PC-9 (cell line): Measurements from ENCODE around the gene CHEK1. TPM values are rescaled to one million over a fixed set of nuclear protein-coding genes. Genes with fewer than 3 reads are reported as not detected.
A peak's percentile ranks its signal among the peaks of the same experiment; 100 is the strongest.

ENCODE experiments used
- BruUV-seq: library from RNA; stranded (reverse); fragments of 400-500 nt; replicated peaks from 2 replicates; lab custom pipeline; 2021; lab: Mats Ljungman, UMichigan
- CTCF ChIA-PET: fragments of 300-600 bp; sonication (Branson Sonifier 250); formaldehyde crosslinking; loops from one replicate; lab custom pipeline; 2022; ENCODE audit warnings: antibody characterized with exemption; lab: Charles Lee
- POLR2A ChIA-PET: fragments of 300-600 bp; sonication (Branson Sonifier 250); formaldehyde crosslinking; loops from one replicate; lab custom pipeline; 2022; ENCODE audit warnings: antibody characterized with exemption; ENCODE audit not compliant: unreplicated experiment; lab: Charles Lee
- DNase-seq, 2 experiments: peaks; one replicate each; pipeline versions ENCODE4 v3.0.0 to v3.0.0-alpha.2; 2015 to 2022; ENCODE audit warnings: mixed read lengths in 1 of 2
- H2AFZ ChIP-seq: fragments of 200-600 bp; sonication (generic); 2 replicates; pipeline ENCODE4 v1.8.1; 2017; ENCODE audit warnings: antibody characterized with exemption
- H3F3A ChIP-seq: fragments of 200-600 bp; sonication (generic); 2 replicates; pipeline ENCODE4 v1.8.1; 2017; ENCODE audit warnings: antibody characterized with exemption, mild to moderate bottlenecking, low read depth; ENCODE audit not compliant: insufficient read depth
- H3K27ac ChIP-seq: fragments of 200-600 bp; sonication (generic); 2 replicates; pipeline ENCODE4 v1.6.1; 2016; ENCODE audit warnings: mixed run types
- H3K27me3 ChIP-seq: fragments of 200-600 bp; sonication (generic); 2 replicates; pipeline ENCODE4 v1.6.1; 2016; ENCODE audit warnings: low read depth, mixed run types; ENCODE audit not compliant: insufficient read depth
- H3K36me3 ChIP-seq: fragments of 200-600 bp; sonication (generic); 2 replicates; pipeline ENCODE4 v1.6.1; 2016; ENCODE audit warnings: low read depth, mixed run types
- H3K4me1 ChIP-seq: fragments of 200-600 bp; sonication (generic); replicated peaks from 2 replicates; pipeline ENCODE4 v1.6.1; 2016; ENCODE audit warnings: mixed run types; ENCODE audit not compliant: insufficient read depth
- H3K4me2 ChIP-seq: fragments of 200-600 bp; sonication (generic); 2 replicates; pipeline ENCODE4 v1.6.1; 2017; ENCODE audit warnings: mixed run types
- H3K4me3 ChIP-seq: fragments of 200-600 bp; sonication (generic); 2 replicates; pipeline ENCODE4 v1.6.1; 2016; ENCODE audit warnings: mixed run types
- H3K79me2 ChIP-seq: fragments of 200-600 bp; sonication (generic); 2 replicates; pipeline ENCODE4 v1.6.1; 2017; ENCODE audit warnings: low read depth, mixed run types
- H3K9me2 ChIP-seq: fragments of 200-600 bp; sonication (generic); 2 replicates; pipeline ENCODE4 v1.8.1; 2017; ENCODE audit warnings: mild to moderate bottlenecking; ENCODE audit not compliant: insufficient read depth
- H3K9me3 ChIP-seq: fragments of 200-600 bp; sonication (generic); 2 replicates; pipeline ENCODE4 v1.8.1; 2016; ENCODE audit warnings: low read depth; ENCODE audit not compliant: insufficient read depth
- H4K20me1 ChIP-seq: fragments of 200-600 bp; sonication (generic); 2 replicates; pipeline ENCODE4 v1.8.1; 2017; ENCODE audit not compliant: insufficient read depth
- CTCF ChIP-seq: fragments of 200-600 bp; sonication (generic); conservative IDR thresholded peaks from 2 replicates; pipeline ENCODE4 v1.6.1; 2017; ENCODE audit warnings: mixed run types, antibody characterized with exemption, mild to moderate bottlenecking, moderate library complexity
- EZH2 ChIP-seq: fragments of 200-600 bp; sonication (generic); IDR thresholded peaks from 2 replicates; pipeline ENCODE4 v1.8.0; 2017; ENCODE audit warnings: antibody characterized with exemption, low read depth
- intact Hi-C: fragments of 100-400 bp; cut with micrococcal nuclease; formaldehyde crosslinking; loops from one replicate; pipeline ENCODE4 v1.10.0; 2022; ENCODE audit not compliant: unreplicated experiment
- total RNA-seq: library from RNA; stranded (reverse); gene quantifications from 2 replicates; pipeline ENCODE4 v1.2.3, GENCODE V29; 2021

CHEK1 gene
- total RNA-seq, 1 experiment from 2014 or later, result 36.5 TPM

- H3K9me3 ChIP-seq, result no peaks in the 10 kb centered on the region
- H3K4me2 ChIP-seq, result peak overlapping the region; percentile 88
- peaks cover 15% of the 10 kb centered on the region for H3K4me1 ChIP-seq
- POLR2A ChIA-PET, result interaction anchor here (0.6 kb wide), 2 partner anchors 27 to 261 kb away, joined by 3 to 7 read pairs; no protein-coding TSS in a partner anchor
- peaks cover 15% of the 10 kb centered on the region for H3F3A ChIP-seq
- CTCF ChIA-PET, result no interaction called here
- no peak for DNase-seq
- peak overlapping the region; percentile 90; the same call in 1 of the 2 replicates for H2AFZ ChIP-seq
- no peaks in the 10 kb centered on the region for H3K9me2 ChIP-seq
- H3K27me3 ChIP-seq, result no peaks in the 10 kb centered on the region
- no TSS peak for BruUV-seq
- no peak for TF ChIP-seq CTCF
- no peak for TF ChIP-seq EZH2
- H4K20me1 ChIP-seq, result no peaks in the 10 kb centered on the region
- intact Hi-C loops, result loop anchor here (5.0 kb wide), 1 partner anchor 260 kb away; the partner anchor contains the start of gene HYLS1
- H3K4me3 ChIP-seq, result peak overlapping the region; percentile 71
- H3K27ac ChIP-seq, result peak overlapping the region; percentile 77; the same call in 1 of the 2 replicates
- H3K79me2 ChIP-seq, result peaks cover 13% of the 10 kb centered on the region
- peaks cover 9% of the 10 kb centered on the region; the same call in 1 of the 2 replicates for H3K36me3 ChIP-seq
Observed at GRCh38 chr11:125627236-125627910, 2.4 kb downstream of the CHEK1 start.

GRCh38 chr11:125637840-125638239 lies 12.9 kb downstream of the CHEK1 start:
- Histone ChIP-seq H3K4me3 (no peak overlapping the region), H3K27ac (no peak overlapping the region), H3K79me2 (no peaks in the 10 kb centered on the region), H3K27me3 (no peaks in the 10 kb centered on the region), H3K36me3 (peaks cover 28% of the 10 kb centered on the region), H3K4me1 (no peaks in the 10 kb centered on the region), H3K4me2 (no peak overlapping the region), H2AFZ (no peak overlapping the region), H3F3A (no peaks in the 10 kb centered on the region), H4K20me1 (no peaks in the 10 kb centered on the region), H3K9me2 (no peaks in the 10 kb centered on the region), H3K9me3 (no peaks in the 10 kb centered on the region)
- TF ChIP-seq EZH2 (no peak), CTCF (no peak)
- DNase-seq, result no peak
- no TSS peak for BruUV-seq
- ChIA-PET CTCF (no interaction called here), POLR2A (no interaction called here)
- intact Hi-C loops, result no loop called here

- H3K36me3 ChIP-seq, result peaks cover 23% of the 10 kb centered on the region; the same call in 1 of the 2 replicates
- no peaks in the 10 kb centered on the region for H3K9me3 ChIP-seq
- no peaks in the 10 kb centered on the region for H3K9me2 ChIP-seq
- H3K27me3 ChIP-seq, result no peaks in the 10 kb centered on the region
- DNase-seq, result no peak
- intact Hi-C loops, result no loop called here
- BruUV-seq, result no TSS peak
- no peak overlapping the region for H3K4me2 ChIP-seq
- no peak overlapping the region for H3K27ac ChIP-seq
- TF ChIP-seq CTCF (no peak), EZH2 (no peak)
- CTCF ChIA-PET, result no interaction called here
- H2AFZ ChIP-seq, result no peak overlapping the region
- no peaks in the 10 kb centered on the region for H3K79me2 ChIP-seq
- H3K4me3 ChIP-seq, result no peak overlapping the region
- no peaks in the 10 kb centered on the region for H3K4me1 ChIP-seq
- H4K20me1 ChIP-seq, result no peaks in the 10 kb centered on the region
- no peaks in the 10 kb centered on the region for H3F3A ChIP-seq
- POLR2A ChIA-PET, result no interaction called here
Observed at GRCh38 chr11:125638315-125638714, 13.4 kb downstream of the CHEK1 start.
